HG03354 (cell line): ENCODE measurements around the gene EME1.
"Not testable (repeated sequence)": the region's sequence is repeated elsewhere in the genome, so short reads cannot be mapped to it uniquely, and the experiment has no call there.

Experiments
- ATAC-seq: cut with Tn5 transposase; IDR thresholded peaks from one replicate; pipeline ENCODE4 v1.9.1; 2021; ENCODE audit warnings: mild to moderate bottlenecking; ENCODE audit not compliant: unreplicated experiment, poor library complexity, severe bottlenecking

The EME1 gene

GRCh38 chr17:50382931-50383330 lies 9.9 kb downstream of the EME1 start:
- ATAC-seq = no peak

- ATAC-seq = no peak
Observed at GRCh38 chr17:50386510-50386909, 13.5 kb downstream of the EME1 start.

GRCh38 chr17:50388728-50389127 lies 15.7 kb downstream of the EME1 start:
- ATAC-seq = no peak

- ATAC-seq = no peak
Observed at GRCh38 chr17:50389534-50389933, 16.5 kb downstream of the EME1 start.

GRCh38 chr17:50392621-50393020 lies 19.6 kb downstream of the EME1 start:
- no peak for ATAC-seq

GRCh38 chr17:50393700-50394099 lies 20.7 kb downstream of the EME1 start:
- no peak for ATAC-seq

- ATAC-seq = no peak
Observed at GRCh38 chr17:50394711-50395110, 21.7 kb downstream of the EME1 start.

GRCh38 chr17:50396261-50397110 lies 23.5 kb downstream of the EME1 start:
- ATAC-seq = peak; percentile 19

- ATAC-seq = peak; percentile 97
Observed at GRCh38 chr17:50397111-50397918, 24.3 kb downstream of the EME1 start, which contains the start of gene LRRC59. LRRC59 (minus strand) TSS chr17:50397523; CDS start chr17:50397317, 206 bp downstream.

- ATAC-seq = no peak
Observed at GRCh38 chr17:50397919-50398285, 24.9 kb downstream of the EME1 start.

GRCh38 chr17:50398672-50399071 lies 25.6 kb downstream of the EME1 start:
- not testable (repeated sequence) for ATAC-seq

GRCh38 chr17:50399591-50399990 lies 26.6 kb downstream of the EME1 start:
- not testable (repeated sequence) for ATAC-seq

GRCh38 chr17:50405351-50405750 lies 32.3 kb downstream of the EME1 start:
- ATAC-seq = not testable (repeated sequence)

- no peak for ATAC-seq
Observed at GRCh38 chr17:50406578-50406977, 33.5 kb downstream of the EME1 start.

GRCh38 chr17:50407921-50408320 lies 34.9 kb downstream of the EME1 start:
- ATAC-seq = no peak

GRCh38 chr17:50412188-50412732 lies 39.2 kb downstream of the EME1 start:
- no peak for ATAC-seq

GRCh38 chr17:50414808-50415207 lies 41.8 kb downstream of the EME1 start:
- ATAC-seq = no peak

- ATAC-seq = not testable (repeated sequence)
Observed at GRCh38 chr17:50419577-50419976, 46.5 kb downstream of the EME1 start.

- ATAC-seq = no peak
Observed at GRCh38 chr17:50420419-50421112, 47.5 kb downstream of the EME1 start.
